A549 treated with AZD9567 at 1 μM for 4 hours (cell line): Measurements from ENCODE around the gene PSMG4. TPM values are rescaled to one million over a fixed set of nuclear protein-coding genes. Genes with fewer than 3 reads are reported as not detected.

Experiments
- total RNA-seq: library from RNA; stranded (reverse); fragments of 200-300 nt; extraction: Qiagen RNA extraction; gene quantifications from 5 replicates; pipeline ENCODE4 v1.2.3, GENCODE V29; 2022; ENCODE audit not compliant: insufficient read depth

Gene PSMG4, protein sequence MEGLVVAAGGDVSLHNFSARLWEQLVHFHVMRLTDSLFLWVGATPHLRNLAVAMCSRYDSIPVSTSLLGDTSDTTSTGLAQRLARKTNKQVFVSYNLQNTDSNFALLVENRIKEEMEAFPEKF
- total RNA-seq, result 18.6 to 32.3 TPM (median 29.5 TPM) in 5 replicates

GRCh38 chr6:3258720-3259490 lies at the start of gene PSMG4:
TSS of gene PSMG4 (plus strand) at chr6:3258947. CDS start at chr6:3259023, 76 bp downstream.

DNA sequence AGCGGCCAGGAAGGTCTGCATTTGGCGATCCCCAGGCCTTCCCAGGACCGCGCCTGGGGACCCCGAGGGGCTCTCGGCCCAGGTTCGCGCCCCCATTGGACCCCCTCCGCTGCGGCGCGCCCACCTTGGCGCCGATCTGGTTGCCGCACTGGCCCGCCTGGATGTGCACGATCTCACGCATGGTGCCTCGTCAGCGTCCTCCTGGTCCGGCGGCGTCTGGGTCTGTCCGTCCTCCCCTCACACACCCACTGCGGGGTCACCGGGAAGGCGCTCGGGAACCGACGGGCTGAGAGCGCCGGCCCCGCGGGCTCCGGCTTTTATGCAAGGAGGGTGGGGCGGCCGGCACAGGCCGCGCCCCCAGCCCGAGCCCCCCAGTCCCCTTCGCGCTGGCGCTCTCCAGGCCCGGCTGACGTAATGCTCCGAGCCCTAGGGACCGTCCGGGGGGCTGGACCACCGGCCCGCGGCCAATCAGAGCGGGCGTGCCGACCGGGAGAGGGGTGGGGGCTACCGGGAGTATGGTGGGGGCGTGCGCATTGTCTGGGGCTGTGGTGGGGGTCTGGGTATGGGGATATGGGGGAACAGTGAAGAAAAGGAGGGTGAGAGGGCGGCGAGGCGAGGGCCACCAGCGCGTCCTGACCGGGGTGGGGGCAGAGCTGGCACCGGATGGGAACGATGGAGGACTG lies 31.2 kb upstream of the PSMG4 start, which contains the start of gene TUBB2B:
TSS of gene TUBB2B (minus strand) at position 291 of the 683 bp plus-strand sequence. CDS start at position 181, 110 bp downstream.

Other genes starting within 250 kb of the PSMG4 start
- 12.7 to 14.1 TPM (median 12.8 TPM) in 5 replicates for gene RIPK1, start 190.5 kb upstream of the PSMG4 start, total RNA-seq
- 23.1 to 25.6 TPM (median 24.8 TPM) in 5 replicates for gene BPHL, start 140.2 kb upstream of the PSMG4 start, total RNA-seq
- gene TUBB2A, start 101.4 kb upstream of the PSMG4 start, total RNA-seq, result 87.1 to 113 TPM (median 110 TPM) in 5 replicates
- 14.9 to 20.4 TPM (median 15.7 TPM) in 5 replicates for gene TUBB2B, start 31.3 kb upstream of the PSMG4 start, total RNA-seq
- gene SLC22A23, start 198.1 kb downstream of the PSMG4 start, total RNA-seq, result 8.0 to 10.1 TPM (median 8.2 TPM) in 5 replicates